HEK293 (cell line): ENCODE results near the gene RNF43.

Source experiments
- CTCF ChIA-PET: fragments of 350-600 bp; formaldehyde crosslinking; extraction: SDS; loops from one replicate; lab custom pipeline; 2021; ENCODE audit warnings: antibody characterized with exemption; lab: Yijun Ruan, JAX
- POLR2A ChIA-PET: fragments of 300-600 bp; formaldehyde crosslinking; extraction: SDS; loops from one replicate; lab custom pipeline; 2020; ENCODE audit warnings: antibody characterized with exemption, inconsistent platforms; lab: Yijun Ruan, JAX
- H3K27ac ChIP-seq: fragments of 200-500 bp; sonication (Bioruptor generic); 2 replicates; pipeline ENCODE4 v1.5.1; 2014; ENCODE audit warnings: low read depth, low read length, control low read depth, inconsistent platforms; ENCODE audit errors: extremely low read depth
- H3K36me3 ChIP-seq, 2 experiments: fragments of 200-500 bp in 1 of 2; sonication (Bioruptor generic) in 1 of 2; 1 replicate in 1 of 2; 2 replicates in 1 of 2; pipeline ENCODE4 v1.5.1; 2014 to 2017; ENCODE audit warnings: inconsistent platforms in 2 of 2, low read length in 2 of 2; ENCODE audit not compliant: control insufficient read depth in 2 of 2, insufficient read depth in 1 of 2
- H3K4me1 ChIP-seq: fragments of 200-500 bp; sonication (Bioruptor generic); 2 replicates; pipeline ENCODE4 v1.5.1; 2014; ENCODE audit warnings: mild to moderate bottlenecking, low read length, inconsistent platforms; ENCODE audit not compliant: control insufficient read depth, insufficient read depth
- H3K4me3 ChIP-seq: 2 replicates; pipeline ENCODE4 v1.5.1; 2011; ENCODE audit warnings: low read depth, mild to moderate bottlenecking, control low read depth, low read length, moderate library complexity
- H3K9me3 ChIP-seq: fragments of 200-500 bp; sonication (Bioruptor generic); 2 replicates; pipeline ENCODE4 v1.5.1; 2014; ENCODE audit warnings: low read depth, low read length, inconsistent platforms; ENCODE audit not compliant: control insufficient read depth, insufficient read depth
- SCRT2 ChIP-seq: fragments of 450-650 bp; formaldehyde crosslinking; IDR thresholded peaks from 2 replicates; pipeline ENCODE4 v1.5.1; 2016; ENCODE audit warnings: missing biosample characterization, missing genetic modification characterization
- ZNF560 ChIP-seq: fragments of 450-650 bp; formaldehyde crosslinking; IDR thresholded peaks from 2 replicates; pipeline ENCODE4 v1.5.1; 2017; ENCODE audit warnings: missing biosample characterization, missing genetic modification characterization, borderline replicate concordance
- TF ChIP-seq, protein P1 (sequence below): fragments of 450-650 bp; formaldehyde crosslinking; IDR thresholded peaks from 2 replicates; pipeline ENCODE4 v1.5.1; 2017; ENCODE audit warnings: missing biosample characterization, missing genetic modification characterization

The RNF43 gene

DNA sequence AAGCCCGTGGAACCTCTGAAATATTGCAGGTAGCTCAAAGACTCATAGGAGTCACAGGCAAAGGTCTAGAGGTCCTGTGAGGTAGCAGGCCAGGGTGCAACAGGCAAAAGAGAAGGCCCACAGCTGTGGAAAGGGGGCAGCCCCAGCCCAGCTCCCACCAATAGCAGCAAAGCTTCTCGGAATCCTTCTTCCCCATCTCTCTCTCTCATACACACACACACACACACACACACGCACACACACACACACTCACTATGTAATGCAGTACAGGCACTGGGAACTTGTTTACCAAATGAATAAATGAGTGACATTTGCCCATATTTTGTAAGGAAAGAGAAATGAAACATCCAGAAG lies 48.5 kb downstream of the RNF43 start:
- POLR2A ChIA-PET = interaction anchor here (0.7 to 1.9 kb wide), 2 partner anchors 17 to 145 kb away, joined by 4 to 5 read pairs; partner anchors contain the start of gene SUPT4H1
- H3K27ac ChIP-seq = no peak overlapping the region
- no peaks in the 10 kb centered on the region for H3K4me1 ChIP-seq
- TF ChIP-seq, protein P1, sequence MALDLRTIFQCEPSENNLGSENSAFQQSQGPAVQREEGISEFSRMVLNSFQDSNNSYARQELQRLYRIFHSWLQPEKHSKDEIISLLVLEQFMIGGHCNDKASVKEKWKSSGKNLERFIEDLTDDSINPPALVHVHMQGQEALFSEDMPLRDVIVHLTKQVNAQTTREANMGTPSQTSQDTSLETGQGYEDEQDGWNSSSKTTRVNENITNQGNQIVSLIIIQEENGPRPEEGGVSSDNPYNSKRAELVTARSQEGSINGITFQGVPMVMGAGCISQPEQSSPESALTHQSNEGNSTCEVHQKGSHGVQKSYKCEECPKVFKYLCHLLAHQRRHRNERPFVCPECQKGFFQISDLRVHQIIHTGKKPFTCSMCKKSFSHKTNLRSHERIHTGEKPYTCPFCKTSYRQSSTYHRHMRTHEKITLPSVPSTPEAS (tag by site-specific recombination) = peak; percentile 79
- TF ChIP-seq ZNF560 (no peak), SCRT2 (tag by site-specific recombination) (0 out of 2 replicates have a peak, but pooled peaks have one; percentile 25)
- TF ChIP-seq, all 188 proteins: peak for 2
- CTCF ChIA-PET = interaction anchor here (0.6 to 0.7 kb wide), 2 partner anchors 114 to 491 kb away, joined by 3 to 5 read pairs; no protein-coding TSS in a partner anchor
- peaks cover 0 to 20% of the 10 kb centered on the region in 2 experiments; a peak in 2 of 3 replicates for H3K36me3 ChIP-seq
- H3K4me3 ChIP-seq = no peak overlapping the region
- no peaks in the 10 kb centered on the region for H3K9me3 ChIP-seq
